GM10847 (cell line): ENCODE results near the gene PHF13.

ENCODE experiments used
- POLR2A ChIP-seq: IDR thresholded peaks from 2 replicates; pipeline ENCODE4 v1.6.1; 2011; ENCODE audit not compliant: insufficient read length; ENCODE audit errors: extremely low read depth

The PHF13 gene

GRCh38 chr1:6613361-6614018, at the start of gene PHF13:
Gene PHF13 (plus strand): TSS chr1:6613731. CDS start chr1:6614067, 336 bp downstream.
- TF ChIP-seq POLR2A = no peak

DNA sequence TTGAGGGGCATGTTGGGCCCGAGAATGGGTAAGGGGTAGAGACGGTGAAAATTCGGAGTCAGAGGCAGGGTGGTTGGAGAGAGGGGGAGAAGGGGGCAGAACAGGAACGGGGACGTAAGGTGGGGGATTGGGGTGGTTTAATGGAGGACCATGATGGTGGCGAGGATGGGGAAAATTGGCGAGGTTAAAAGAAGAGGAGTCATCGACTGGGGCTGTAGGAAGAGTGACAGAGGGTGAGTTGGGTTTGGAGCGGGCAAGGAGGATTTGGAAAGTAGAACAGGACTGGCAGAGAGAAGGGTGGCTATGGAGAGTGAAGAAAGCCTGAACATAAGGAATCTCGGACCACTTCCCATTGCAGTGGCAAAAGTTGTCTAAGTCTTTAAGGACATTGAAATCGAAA, 44.5 kb upstream of the PHF13 start:
- no peak for TF ChIP-seq POLR2A

GRCh38 chr1:6570100-6570499, 43.4 kb upstream of the PHF13 start:
- TF ChIP-seq POLR2A = no peak

- TF ChIP-seq POLR2A = no peak
Measured at GRCh38 chr1:6570987-6571386, 42.5 kb upstream of the PHF13 start.

DNA sequence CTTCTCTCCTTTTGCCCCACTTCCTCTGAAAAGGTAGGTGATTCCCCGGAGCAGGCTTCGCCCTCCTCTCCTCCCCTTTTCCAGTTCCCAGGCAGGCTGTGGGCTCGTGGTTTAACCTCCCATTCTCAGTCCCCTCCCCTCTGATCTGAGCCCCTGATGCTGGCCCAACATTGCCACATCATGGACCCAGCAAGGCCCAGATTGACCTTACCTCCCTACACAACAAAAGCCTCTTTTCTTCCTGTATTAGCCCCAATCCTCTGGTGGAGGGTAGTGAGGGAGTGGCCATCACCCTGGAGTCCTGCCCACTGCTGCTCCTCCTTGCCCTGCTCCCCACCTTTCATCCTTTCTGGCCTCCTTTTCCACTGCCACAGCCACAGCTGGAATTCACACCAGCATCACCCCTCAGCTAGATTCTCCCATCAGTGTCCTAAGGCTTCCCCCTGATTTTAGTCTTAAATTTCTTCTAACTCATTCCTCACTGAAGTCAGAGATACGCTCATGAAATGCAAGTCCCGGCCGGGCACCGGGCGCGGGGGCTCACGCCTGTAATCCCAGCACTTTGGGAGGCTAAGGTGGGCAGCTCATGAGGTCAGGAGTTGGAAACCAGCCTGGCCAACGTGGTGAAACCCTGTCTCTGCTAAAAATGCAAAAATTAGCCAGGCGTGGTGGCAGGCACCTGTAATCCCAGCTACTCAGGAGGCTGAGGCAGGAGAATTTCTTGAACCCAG, 40.7 kb upstream of the PHF13 start:
- TF ChIP-seq POLR2A = no peak

GRCh38 chr1:6574025-6574620, 39.4 kb upstream of the PHF13 start:
- TF ChIP-seq POLR2A = no peak

- no peak for TF ChIP-seq POLR2A
Measured at GRCh38 chr1:6574818-6575217, 38.7 kb upstream of the PHF13 start.

GRCh38 chr1:6577831-6578525, 35.6 kb upstream of the PHF13 start:
- no peak for TF ChIP-seq POLR2A

GRCh38 chr1:6578624-6579373, 34.7 kb upstream of the PHF13 start:
- no peak for TF ChIP-seq POLR2A

- TF ChIP-seq POLR2A = peak; percentile 97
Measured at GRCh38 chr1:6579374-6580118, 34.0 kb upstream of the PHF13 start, which contains the start of gene ZBTB48. Gene ZBTB48 (plus strand): TSS chr1:6579994. CDS start chr1:6580610, 616 bp downstream.

DNA sequence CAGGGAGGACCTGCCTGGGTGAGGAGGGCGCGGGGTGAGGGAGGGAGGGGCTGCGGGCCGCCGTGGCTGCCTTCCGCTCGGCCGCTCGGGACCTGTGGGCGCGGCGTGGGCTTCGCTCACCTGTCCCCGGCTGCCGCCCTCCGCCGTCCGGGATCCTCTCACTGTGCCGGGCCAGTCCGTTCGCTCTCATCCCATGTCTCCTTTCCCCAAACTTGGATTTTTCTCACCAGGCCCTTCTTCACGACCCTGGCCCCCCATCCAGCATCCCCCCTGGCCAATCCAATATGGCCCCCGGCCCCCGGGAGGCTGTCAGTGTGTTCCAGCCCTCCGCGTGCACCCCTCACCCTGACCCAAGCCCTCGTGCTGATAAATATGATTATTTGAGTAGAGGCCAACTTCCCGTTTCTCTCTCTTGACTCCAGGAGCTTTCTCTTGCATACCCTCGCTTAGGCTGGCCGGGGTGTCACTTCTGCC, 33.4 kb upstream of the PHF13 start:
- no peak for TF ChIP-seq POLR2A

DNA sequence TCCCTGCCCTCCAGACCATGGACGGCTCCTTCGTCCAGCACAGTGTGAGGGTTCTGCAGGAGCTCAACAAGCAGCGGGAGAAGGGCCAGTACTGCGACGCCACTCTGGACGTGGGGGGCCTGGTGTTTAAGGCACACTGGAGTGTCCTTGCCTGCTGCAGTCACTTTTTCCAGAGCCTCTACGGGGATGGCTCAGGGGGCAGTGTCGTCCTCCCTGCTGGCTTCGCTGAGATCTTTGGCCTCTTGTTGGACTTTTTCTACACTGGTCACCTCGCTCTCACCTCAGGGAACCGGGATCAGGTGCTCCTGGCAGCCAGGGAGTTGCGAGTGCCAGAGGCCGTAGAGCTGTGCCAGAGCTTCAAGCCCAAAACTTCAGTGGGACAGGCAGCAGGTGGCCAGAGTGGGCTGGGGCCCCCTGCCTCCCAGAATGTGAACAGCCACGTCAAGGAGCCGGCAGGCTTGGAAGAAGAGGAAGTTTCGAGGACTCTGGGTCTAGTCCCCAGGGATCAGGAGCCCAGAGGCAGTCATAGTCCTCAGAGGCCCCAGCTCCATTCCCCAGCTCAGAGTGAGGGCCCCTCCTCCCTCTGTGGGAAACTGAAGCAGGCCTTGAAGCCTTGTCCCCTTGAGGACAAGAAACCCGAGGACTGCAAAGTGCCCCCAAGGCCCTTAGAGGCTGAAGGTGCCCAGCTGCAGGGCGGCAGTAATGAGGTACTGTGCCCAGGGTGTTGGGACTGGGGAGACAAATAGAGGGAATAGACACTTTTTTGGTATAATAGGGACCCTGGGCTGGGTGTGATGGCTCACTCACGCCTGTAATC, 32.7 kb upstream of the PHF13 start:
- no peak for TF ChIP-seq POLR2A

DNA sequence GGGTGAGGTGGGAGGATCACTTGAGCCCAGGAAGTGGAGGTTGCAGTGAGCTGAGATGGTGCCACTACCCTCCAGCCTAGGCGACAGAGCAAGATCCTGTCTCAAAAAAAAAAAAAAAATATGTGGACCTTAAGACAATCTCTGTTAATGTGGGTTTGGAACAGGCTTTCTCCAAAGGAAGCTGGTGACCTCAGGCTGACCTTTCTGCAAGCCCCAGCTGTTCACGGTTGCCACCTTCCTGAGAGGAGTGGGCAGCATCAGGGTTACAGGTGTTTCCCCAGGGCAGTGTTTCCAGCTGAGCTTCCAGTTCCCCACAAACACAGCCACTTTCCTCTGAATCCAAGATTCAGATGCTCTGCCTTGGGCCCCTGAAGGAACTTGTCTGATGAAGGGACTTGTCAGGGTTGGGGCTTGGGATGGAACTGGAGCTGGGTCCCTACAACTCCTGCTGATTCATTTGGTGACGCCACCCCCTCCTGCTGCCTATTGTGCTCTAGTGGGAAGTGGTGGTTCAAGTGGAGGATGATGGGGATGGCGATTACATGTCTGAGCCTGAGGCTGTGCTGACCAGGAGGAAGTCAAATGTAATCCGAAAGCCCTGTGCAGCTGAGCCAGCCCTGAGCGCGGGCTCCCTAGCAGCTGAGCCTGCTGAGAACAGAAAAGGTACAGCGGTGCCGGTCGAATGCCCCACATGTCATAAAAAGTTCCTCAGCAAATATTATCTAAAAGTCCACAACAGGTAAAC, 31.8 kb upstream of the PHF13 start:
- no peak for TF ChIP-seq POLR2A
